ENCODE results near the gene FARP1.

Gene FARP1

DNA sequence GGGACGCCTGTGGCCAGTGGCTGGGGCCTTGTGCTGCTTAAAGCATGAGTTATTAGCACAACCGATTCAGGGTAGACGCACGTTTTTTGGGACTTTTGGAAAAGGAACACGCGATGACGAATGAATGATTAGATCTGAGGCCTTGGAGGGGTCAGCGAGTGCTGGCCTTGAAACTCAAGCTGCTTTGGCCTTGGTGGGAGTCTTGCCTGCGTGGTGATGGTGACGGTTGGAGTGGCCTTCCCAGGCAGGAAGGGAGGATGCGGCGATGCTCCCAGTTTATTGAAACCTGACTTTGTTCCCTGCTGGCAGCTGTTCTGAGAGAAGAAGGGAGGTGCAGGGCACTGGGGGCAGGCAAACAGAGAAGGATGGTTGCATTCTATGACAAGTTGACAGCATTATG is 97.2 kb downstream of the FARP1 start:
- H3K9me3 ChIP-seq (ENCODE audit: control insufficient read depth, low read depth, low read length): no peaks in the 10 kb centered on the region
- H3K27me3 ChIP-seq (ENCODE audit: control insufficient read depth, insufficient read depth, low read length): no peaks in the 10 kb centered on the region
- H3K4me1 ChIP-seq (ENCODE audit: control insufficient read depth, low read depth, low read length): peaks cover 7% of the 10 kb centered on the region
- H3K27ac ChIP-seq (ENCODE audit: low read length): no peak overlapping the region
- no peaks in the 10 kb centered on the region for H3K36me3 ChIP-seq (ENCODE audit: control insufficient read depth, low read depth, low read length)
- no peak overlapping the region for H3K4me3 ChIP-seq (ENCODE audit: low read length)
- H3K9ac ChIP-seq (ENCODE audit: low read length): no peak overlapping the region

DNA sequence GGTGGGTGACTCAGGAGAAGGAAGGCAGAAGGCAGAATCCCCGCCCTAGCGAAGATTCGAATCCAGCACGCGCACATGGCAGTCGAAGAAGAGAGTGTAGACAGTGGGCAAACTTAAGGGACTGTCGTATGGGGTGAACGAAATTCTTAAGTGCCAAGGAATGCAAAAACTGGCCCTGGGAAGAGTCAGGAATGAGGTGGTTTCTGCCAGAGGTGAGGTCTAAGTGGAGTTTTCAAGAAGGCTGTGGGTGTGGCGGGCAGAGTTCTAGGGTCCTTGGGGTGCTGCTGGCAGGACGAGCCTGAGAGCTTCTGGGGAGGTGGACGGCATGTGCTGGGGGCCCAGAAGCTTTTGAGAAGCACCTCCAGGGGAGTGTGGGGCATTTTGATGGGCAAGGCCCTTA is 98.1 kb downstream of the FARP1 start:
- Histone ChIP-seq H3K27ac (ENCODE audit: low read length) (no peak overlapping the region), H3K4me3 (ENCODE audit: low read length) (no peak overlapping the region), H3K27me3 (ENCODE audit: control insufficient read depth, insufficient read depth, low read length) (no peaks in the 10 kb centered on the region), H3K4me1 (ENCODE audit: control insufficient read depth, low read depth, low read length) (peaks cover 7% of the 10 kb centered on the region), H3K9me3 (ENCODE audit: control insufficient read depth, low read depth, low read length) (no peaks in the 10 kb centered on the region), H3K36me3 (ENCODE audit: control insufficient read depth, low read depth, low read length) (no peaks in the 10 kb centered on the region), H3K9ac (ENCODE audit: low read length) (no peak overlapping the region)

DNA sequence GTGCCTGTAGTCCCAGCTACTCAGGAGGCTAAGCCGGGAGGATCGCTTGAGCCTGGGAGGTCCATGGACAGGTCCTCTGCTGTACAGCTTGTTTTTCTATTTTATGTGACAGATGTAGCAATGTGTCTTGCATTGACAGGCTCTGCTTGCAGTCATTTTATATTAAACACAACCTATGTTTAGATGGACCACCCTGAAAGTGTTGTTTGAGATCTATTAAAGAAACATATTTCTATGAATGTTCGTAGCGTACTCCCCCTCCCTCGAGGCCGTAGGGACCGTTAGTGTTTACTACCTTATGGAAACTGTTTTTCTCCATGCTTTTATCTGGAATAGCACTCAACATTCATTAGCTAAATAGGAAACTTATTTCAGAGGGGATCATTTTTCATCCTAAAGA is 99.1 kb downstream of the FARP1 start:
- Histone ChIP-seq H3K36me3 (ENCODE audit: control insufficient read depth, low read depth, low read length) (no peaks in the 10 kb centered on the region), H3K9me3 (ENCODE audit: control insufficient read depth, low read depth, low read length) (no peaks in the 10 kb centered on the region), H3K4me1 (ENCODE audit: control insufficient read depth, low read depth, low read length) (peaks cover 7% of the 10 kb centered on the region), H3K27me3 (ENCODE audit: control insufficient read depth, insufficient read depth, low read length) (no peaks in the 10 kb centered on the region), H3K9ac (ENCODE audit: low read length) (no peak overlapping the region), H3K27ac (ENCODE audit: low read length) (no peak overlapping the region), H3K4me3 (ENCODE audit: low read length) (no peak overlapping the region)

DNA sequence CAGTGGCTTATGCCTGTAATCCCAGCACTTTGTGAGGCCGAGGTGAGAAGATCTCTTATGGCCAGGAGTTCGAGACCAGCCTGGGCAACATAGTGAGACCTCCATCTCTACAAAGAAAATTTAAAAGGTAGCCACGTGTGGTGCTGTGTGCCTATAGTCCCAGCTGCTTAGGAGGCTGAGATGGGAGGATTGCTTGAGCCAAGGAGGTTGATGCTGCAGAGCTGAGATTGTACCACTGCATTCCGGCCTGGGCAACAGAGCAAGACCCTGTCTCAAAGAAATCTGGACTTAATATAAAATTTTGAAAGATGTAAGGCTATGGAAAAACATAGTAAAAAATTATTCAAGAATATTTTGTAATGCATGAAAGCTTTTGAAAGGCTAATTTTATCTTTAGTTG is 99.5 kb downstream of the FARP1 start:
- Histone ChIP-seq H3K27me3 (ENCODE audit: control insufficient read depth, insufficient read depth, low read length) (no peaks in the 10 kb centered on the region), H3K9me3 (ENCODE audit: control insufficient read depth, low read depth, low read length) (no peaks in the 10 kb centered on the region), H3K4me3 (ENCODE audit: low read length) (no peak overlapping the region), H3K36me3 (ENCODE audit: control insufficient read depth, low read depth, low read length) (no peaks in the 10 kb centered on the region), H3K4me1 (ENCODE audit: control insufficient read depth, low read depth, low read length) (peaks cover 7% of the 10 kb centered on the region), H3K9ac (ENCODE audit: low read length) (no peak overlapping the region), H3K27ac (ENCODE audit: low read length) (no peak overlapping the region)

DNA sequence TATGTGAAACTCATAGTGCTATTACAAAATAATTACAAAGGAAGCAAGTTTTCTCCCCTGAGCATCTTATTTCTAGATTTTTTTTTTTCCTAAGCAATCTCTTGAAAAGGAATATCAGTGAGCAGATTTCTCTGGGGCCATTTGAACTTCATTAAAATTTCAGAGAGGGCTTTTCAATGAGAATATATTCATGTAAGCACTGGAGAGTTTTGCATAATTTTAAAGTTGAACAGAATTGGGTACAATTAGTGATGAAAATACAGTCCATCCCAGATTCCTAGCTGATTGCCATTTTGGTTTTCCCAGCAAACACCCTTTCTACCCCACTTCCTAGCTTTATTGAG is 101.0 kb downstream of the FARP1 start:
- Histone ChIP-seq H3K27ac (ENCODE audit: low read length) (no peak overlapping the region), H3K4me1 (ENCODE audit: control insufficient read depth, low read depth, low read length) (peaks cover 5% of the 10 kb centered on the region), H3K9me3 (ENCODE audit: control insufficient read depth, low read depth, low read length) (no peaks in the 10 kb centered on the region), H3K36me3 (ENCODE audit: control insufficient read depth, low read depth, low read length) (no peaks in the 10 kb centered on the region), H3K27me3 (ENCODE audit: control insufficient read depth, insufficient read depth, low read length) (no peaks in the 10 kb centered on the region), H3K4me3 (ENCODE audit: low read length) (no peak overlapping the region), H3K9ac (ENCODE audit: low read length) (no peak overlapping the region)

DNA sequence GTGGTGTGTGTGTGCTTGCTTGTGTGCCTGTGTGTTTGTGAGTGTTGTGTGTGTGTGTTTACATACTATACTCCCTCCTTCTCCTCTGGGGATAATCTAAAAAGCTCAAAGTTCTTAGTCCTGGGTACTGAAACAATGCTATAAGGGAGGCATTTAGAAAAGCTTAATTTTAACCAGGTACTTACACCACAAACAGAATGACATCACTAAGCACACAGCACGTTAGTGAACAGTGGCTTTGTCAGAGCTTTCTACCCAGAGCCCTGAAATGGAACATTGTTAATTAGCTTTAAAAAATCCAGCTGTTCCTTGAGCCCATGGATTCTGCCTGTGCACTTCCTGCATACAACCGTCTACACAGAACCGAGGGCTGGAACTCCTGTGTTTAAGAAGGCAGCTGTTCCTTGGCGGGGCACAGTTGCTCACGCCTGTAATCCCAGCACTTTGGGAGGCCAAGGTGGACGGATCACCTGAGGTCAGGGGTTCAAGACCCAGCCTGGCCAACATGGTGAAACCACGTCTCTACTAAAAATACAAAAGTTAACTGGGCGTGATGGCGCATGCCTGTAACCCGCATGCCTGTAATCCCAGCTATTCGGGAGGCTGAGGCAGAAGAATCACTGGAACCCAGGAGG is 103.8 kb downstream of the FARP1 start:
- Histone ChIP-seq H3K9ac (ENCODE audit: low read length) (no peak overlapping the region), H3K36me3 (ENCODE audit: control insufficient read depth, low read depth, low read length) (no peaks in the 10 kb centered on the region), H3K4me1 (ENCODE audit: control insufficient read depth, low read depth, low read length) (no peaks in the 10 kb centered on the region), H3K4me3 (ENCODE audit: low read length) (no peak overlapping the region), H3K27me3 (ENCODE audit: control insufficient read depth, insufficient read depth, low read length) (no peaks in the 10 kb centered on the region), H3K27ac (ENCODE audit: low read length) (no peak overlapping the region), H3K9me3 (ENCODE audit: control insufficient read depth, low read depth, low read length) (no peaks in the 10 kb centered on the region)

DNA sequence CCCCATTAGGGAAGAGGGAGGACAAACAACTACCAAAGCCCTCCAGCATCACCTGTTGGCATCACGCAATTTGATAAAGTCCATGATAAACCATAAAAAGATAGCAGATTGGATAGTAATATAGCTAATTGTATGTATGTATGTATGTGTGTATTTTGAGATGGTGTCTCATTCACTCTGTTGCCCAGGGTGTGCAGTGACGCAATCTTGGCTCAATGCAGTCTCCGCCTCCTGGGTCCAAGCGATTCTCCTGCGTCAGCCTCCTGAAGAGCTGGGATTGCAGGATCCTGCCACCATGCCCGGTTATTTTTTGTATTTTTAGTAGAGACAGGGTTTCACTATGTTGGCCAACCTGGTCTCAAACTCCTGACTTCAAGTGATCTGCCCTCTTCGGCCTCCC is 108.8 kb downstream of the FARP1 start:
- Histone ChIP-seq H3K9me3 (ENCODE audit: control insufficient read depth, low read depth, low read length) (no peaks in the 10 kb centered on the region), H3K27me3 (ENCODE audit: control insufficient read depth, insufficient read depth, low read length) (no peaks in the 10 kb centered on the region), H3K9ac (ENCODE audit: low read length) (no peak overlapping the region), H3K27ac (ENCODE audit: low read length) (no peak overlapping the region), H3K36me3 (ENCODE audit: control insufficient read depth, low read depth, low read length) (no peaks in the 10 kb centered on the region), H3K4me3 (ENCODE audit: low read length) (no peak overlapping the region), H3K4me1 (ENCODE audit: control insufficient read depth, low read depth, low read length) (peaks cover 3% of the 10 kb centered on the region)

DNA sequence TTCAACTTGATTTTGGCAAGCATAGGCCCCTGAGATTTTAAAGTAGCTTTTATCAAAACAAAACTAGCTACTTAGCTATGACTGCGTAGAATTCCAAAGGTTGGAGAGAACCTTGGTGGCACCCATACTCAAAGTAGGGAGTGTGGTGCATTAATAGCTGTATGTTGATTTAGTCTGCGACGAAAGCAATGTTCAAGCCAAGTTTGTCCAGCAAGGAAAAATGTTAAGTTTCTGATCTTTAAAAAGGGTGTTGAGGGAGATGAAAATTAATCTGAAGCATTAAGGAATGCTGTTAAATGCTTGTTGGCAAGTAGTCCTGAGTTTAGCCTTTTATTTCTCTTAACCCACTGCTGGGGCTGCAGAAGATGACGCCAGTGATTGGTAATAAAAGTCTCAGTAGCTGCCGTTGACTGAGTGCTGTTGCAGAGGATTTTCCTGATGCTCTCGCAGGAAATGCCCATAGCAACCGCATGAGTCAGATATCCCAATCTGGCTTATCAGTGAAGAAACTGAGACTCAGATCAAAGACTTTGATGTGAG is 110.1 kb downstream of the FARP1 start:
- no peak overlapping the region for H3K4me3 ChIP-seq (ENCODE audit: low read length)
- peaks cover 3% of the 10 kb centered on the region for H3K4me1 ChIP-seq (ENCODE audit: control insufficient read depth, low read depth, low read length)
- H3K27ac ChIP-seq (ENCODE audit: low read length): no peak overlapping the region
- H3K27me3 ChIP-seq (ENCODE audit: control insufficient read depth, insufficient read depth, low read length): no peaks in the 10 kb centered on the region
- H3K9ac ChIP-seq (ENCODE audit: low read length): no peak overlapping the region
- H3K36me3 ChIP-seq (ENCODE audit: control insufficient read depth, low read depth, low read length): no peaks in the 10 kb centered on the region
- H3K9me3 ChIP-seq (ENCODE audit: control insufficient read depth, low read depth, low read length): no peaks in the 10 kb centered on the region

DNA sequence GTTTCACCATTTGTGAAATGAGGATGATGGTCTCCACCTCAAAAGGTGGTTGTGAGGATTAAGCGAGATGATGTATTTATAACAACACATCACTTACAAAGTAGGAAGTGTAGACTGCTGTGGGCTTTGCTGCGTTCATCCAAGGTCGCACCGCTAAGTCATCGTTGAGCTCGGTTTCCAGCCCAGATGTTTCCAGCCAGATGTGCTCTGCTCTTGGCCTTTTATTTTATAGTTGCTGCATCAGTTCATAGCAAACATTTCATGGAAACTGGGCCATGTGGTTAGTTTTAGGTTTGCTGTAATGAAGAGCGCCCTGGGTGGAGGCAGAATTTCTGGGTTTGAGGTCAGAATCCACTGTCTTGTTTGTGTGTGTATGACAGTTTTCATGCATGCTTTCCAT is 110.6 kb downstream of the FARP1 start:
- Histone ChIP-seq H3K4me3 (ENCODE audit: low read length) (no peak overlapping the region), H3K9ac (ENCODE audit: low read length) (no peak overlapping the region)

DNA sequence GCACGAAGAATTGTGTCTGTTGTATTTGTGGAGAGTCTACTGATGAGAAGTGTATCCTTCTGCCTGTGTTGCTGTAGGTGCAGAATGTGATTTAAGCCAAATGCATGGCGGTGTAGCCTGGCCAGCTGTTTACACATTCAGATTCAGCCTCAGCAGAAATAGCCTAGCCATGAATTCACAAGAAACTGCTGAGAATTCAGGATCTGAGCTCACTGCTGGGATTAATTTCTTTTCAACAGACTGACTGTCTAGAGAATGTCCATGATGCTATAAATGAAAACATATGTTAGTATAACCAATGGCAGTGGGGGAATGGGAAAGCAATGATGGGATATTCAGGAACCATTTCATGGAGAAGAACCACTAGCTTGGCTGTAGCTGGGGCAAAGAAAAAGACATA is 111.6 kb downstream of the FARP1 start:
- Histone ChIP-seq H3K4me3 (ENCODE audit: low read length) (no peak overlapping the region), H3K9me3 (ENCODE audit: control insufficient read depth, low read depth, low read length) (no peaks in the 10 kb centered on the region), H3K27me3 (ENCODE audit: control insufficient read depth, insufficient read depth, low read length) (no peaks in the 10 kb centered on the region), H3K27ac (ENCODE audit: low read length) (no peak overlapping the region), H3K9ac (ENCODE audit: low read length) (no peak overlapping the region), H3K36me3 (ENCODE audit: control insufficient read depth, low read depth, low read length) (no peaks in the 10 kb centered on the region), H3K4me1 (ENCODE audit: control insufficient read depth, low read depth, low read length) (peaks cover 3% of the 10 kb centered on the region)

More for the DNA sequence above, 110.6 kb downstream of the FARP1 start:
- no peaks in the 10 kb centered on the region for H3K9me3 ChIP-seq (ENCODE audit: control insufficient read depth, low read depth, low read length)
- peaks cover 3% of the 10 kb centered on the region for H3K4me1 ChIP-seq (ENCODE audit: control insufficient read depth, low read depth, low read length)
- no peak overlapping the region for H3K27ac ChIP-seq (ENCODE audit: low read length)
- H3K36me3 ChIP-seq (ENCODE audit: control insufficient read depth, low read depth, low read length): no peaks in the 10 kb centered on the region
- H3K27me3 ChIP-seq (ENCODE audit: control insufficient read depth, insufficient read depth, low read length): no peaks in the 10 kb centered on the region

DNA sequence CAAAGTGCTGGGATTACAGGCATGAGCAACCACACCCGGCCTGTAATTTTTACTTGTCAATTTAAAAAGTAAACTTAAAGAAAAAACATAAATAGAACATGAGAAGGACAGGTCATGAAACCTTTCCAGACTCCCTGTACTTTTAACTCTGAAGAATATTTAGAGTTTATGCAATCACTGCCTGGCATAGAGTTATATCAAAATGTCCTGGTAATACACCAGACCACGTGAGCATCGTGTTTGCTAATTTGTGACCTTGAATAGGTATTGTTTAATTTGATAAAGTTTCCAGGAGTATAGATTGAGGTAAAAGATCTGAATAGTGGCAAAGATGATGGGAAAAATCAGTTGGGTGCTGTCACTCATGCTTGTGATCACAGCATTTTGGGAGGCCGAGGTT is 115.3 kb downstream of the FARP1 start:
- no peaks in the 10 kb centered on the region for H3K36me3 ChIP-seq (ENCODE audit: control insufficient read depth, low read depth, low read length)
- H3K27ac ChIP-seq (ENCODE audit: low read length): no peak overlapping the region
- no peak overlapping the region for H3K4me3 ChIP-seq (ENCODE audit: low read length)
- H3K9ac ChIP-seq (ENCODE audit: low read length): no peak overlapping the region
- H3K27me3 ChIP-seq (ENCODE audit: control insufficient read depth, insufficient read depth, low read length): no peaks in the 10 kb centered on the region
- peaks cover 10% of the 10 kb centered on the region for H3K4me1 ChIP-seq (ENCODE audit: control insufficient read depth, low read depth, low read length)
- H3K9me3 ChIP-seq (ENCODE audit: control insufficient read depth, low read depth, low read length): no peaks in the 10 kb centered on the region

DNA sequence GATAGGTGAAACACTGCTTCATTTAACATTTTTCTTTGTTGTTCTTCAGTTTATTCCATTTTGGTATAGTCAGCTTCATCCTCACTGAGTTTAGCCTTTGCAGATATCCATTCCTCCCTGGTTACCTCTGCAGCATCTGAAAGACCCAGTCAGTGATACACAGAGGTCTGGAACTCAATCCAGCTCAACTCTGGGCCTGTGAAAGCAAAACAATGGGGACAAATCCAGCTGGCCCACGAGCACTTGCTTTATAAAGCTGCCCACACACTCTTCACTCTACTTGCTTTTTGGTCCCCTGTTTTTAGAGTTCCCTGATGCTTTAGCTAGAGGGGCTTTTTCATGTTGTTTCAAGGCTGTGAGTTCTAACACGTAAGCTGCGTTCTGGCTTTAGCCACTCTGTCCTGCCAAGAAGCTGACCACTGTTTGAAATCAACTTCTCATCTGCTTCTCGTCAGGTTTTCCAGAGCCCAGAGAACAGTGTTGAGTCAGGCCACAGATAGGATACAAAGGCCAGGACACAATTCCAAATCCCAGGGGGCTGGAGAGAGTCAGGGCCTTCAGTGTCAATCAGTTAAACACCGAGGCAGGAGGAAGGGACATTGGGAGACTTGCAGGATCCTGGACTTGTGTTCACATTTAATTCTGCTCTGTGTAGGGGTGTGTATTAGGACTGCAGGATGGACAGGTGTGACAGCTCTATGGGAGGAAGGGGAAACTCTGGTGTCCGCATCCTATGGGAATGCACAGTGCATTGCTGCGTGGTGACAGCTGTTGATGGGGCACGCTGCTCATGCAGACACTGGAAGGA is 117.7 kb downstream of the FARP1 start:
- H3K36me3 ChIP-seq (ENCODE audit: control insufficient read depth, low read depth, low read length): no peaks in the 10 kb centered on the region
- H3K27ac ChIP-seq (ENCODE audit: low read length): no peak overlapping the region
- H3K27me3 ChIP-seq (ENCODE audit: control insufficient read depth, insufficient read depth, low read length): no peaks in the 10 kb centered on the region
- H3K4me1 ChIP-seq (ENCODE audit: control insufficient read depth, low read depth, low read length): peaks cover 9% of the 10 kb centered on the region
- H3K9me3 ChIP-seq (ENCODE audit: control insufficient read depth, low read depth, low read length): no peaks in the 10 kb centered on the region
- no peak overlapping the region for H3K9ac ChIP-seq (ENCODE audit: low read length)
- no peak overlapping the region for H3K4me3 ChIP-seq (ENCODE audit: low read length)
